Right cardiac atrium (tissue), 5 donors: ENCODE measurements around the gene NOTCH2. TPM values are rescaled to one million over a fixed set of nuclear protein-coding genes. Genes with fewer than 3 reads are reported as not detected.
"Not testable (repeated sequence)": the region's sequence is repeated elsewhere in the genome, so short reads cannot be mapped to it uniquely, and the experiment has no call there.

Experiments
- ATAC-seq, 2 donors: fragments of 200-7000 bp; cut with Tn5 transposase; one replicate each; pipeline versions ENCODE4 v1.8.0 to v1.9.1; 2020; ENCODE audit warnings: moderate library complexity in 2 of 2, mild to moderate bottlenecking in 1 of 2
- DNase-seq, 3 donors: peaks; one replicate each; pipeline ENCODE4 v3.0.0-alpha.2; 2020
- H3K27ac ChIP-seq: one replicate; pipeline ENCODE4 v1.5.1; 2013; ENCODE audit warnings: mild to moderate bottlenecking, low read length, control low read depth, moderate library complexity
- H3K27me3 ChIP-seq: one replicate; pipeline ENCODE4 v1.6.1; 2013; ENCODE audit not compliant: control insufficient read depth, insufficient read depth
- H3K4me1 ChIP-seq: one replicate; pipeline ENCODE4 v1.6.1; 2013; ENCODE audit warnings: low read length; ENCODE audit not compliant: control insufficient read depth, insufficient read depth
- H3K4me3 ChIP-seq: one replicate; pipeline ENCODE4 v1.5.1; 2013; ENCODE audit warnings: low read length, control low read depth
- H3K9me3 ChIP-seq: one replicate; pipeline ENCODE4 v1.6.1; 2013; ENCODE audit warnings: low read length; ENCODE audit not compliant: control insufficient read depth
- WGBS: extraction: QIAGEN DNeasy Blood & Tissue Kit; methylation state at CpG from one replicate; pipeline ENCODE4 v1.1.7; 2013; 5-methylcytosine and 5-hydroxymethylcytosine counted together
- intact Hi-C, 4 donors: fragments of 100-400 bp; cut with DNase I; formaldehyde crosslinking; loops; one replicate each; pipeline versions ENCODE4 v1.11.0 to v1.14.0; 2022 to 2023
- polyA plus RNA-seq: library from polyadenylated mRNA; stranded (reverse); fragments of 200-250 nt; gene quantifications from one replicate; pipeline ENCODE4 v1.2.3, GENCODE V29; 2013
- total RNA-seq, 4 donors: library from RNA; stranded (reverse); fragmentation: NEBNext Ultra II Directional; extraction: Animal tissue kit (Norgen Biotek cat#: 25700); gene quantifications; one replicate each; pipeline ENCODE4 v1.2.1, GENCODE V29; 2021
- donor health status: healthy with polysubstance abuse.
- donor health status: DM: no; HTN: yes; CAD: no.
- donor health status: DM: no; HTN: no; CAD: no.
- donor health status: DM: no; HTN: yes; CAD: no; lungs with severe emphysema.
- donor health status: DM: yes; HTN: yes; CAD: no.

The NOTCH2 gene
- total and polyA plus RNA-seq, 5 donors: 6.6 to 65.7 (median 39.2) TPM

GRCh38 chr1:120068683-120069066 is 787 bp downstream of the NOTCH2 start:
- H3K9me3 ChIP-seq, intact Hi-C loops, H3K4me1 ChIP-seq, ATAC-seq, H3K27me3 ChIP-seq: not testable (repeated sequence)
- WGBS: 0% methylated on average over 12 of the region's 28 CpGs
- peak overlapping the region; percentile 50 for H3K4me3 ChIP-seq
- peak overlapping the region; percentile 68 for H3K27ac ChIP-seq
- DNase-seq: peak in 2 of 3 donors; percentile 44 to 73

DNA sequence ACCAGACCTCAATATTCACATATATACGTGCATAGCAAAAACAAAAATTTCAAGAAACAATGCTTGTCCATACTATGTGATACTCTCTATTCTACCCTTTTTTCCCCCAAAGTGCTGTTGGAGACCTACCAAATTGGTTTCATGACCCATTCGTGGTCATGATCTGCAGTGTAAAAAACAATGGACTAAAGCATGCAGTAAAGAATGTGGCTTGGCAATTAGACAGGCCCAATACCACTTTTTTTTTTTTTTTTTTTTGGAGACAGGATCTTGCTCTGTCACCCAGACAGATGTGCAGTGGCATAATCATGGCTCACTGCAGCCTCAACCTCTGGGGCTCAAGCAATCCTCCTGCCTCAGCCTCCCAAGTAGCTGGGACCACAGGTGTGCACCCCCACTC is 21.3 kb downstream of the NOTCH2 start:
- H3K9me3 ChIP-seq, H3K27ac ChIP-seq, H3K4me1 ChIP-seq, intact Hi-C loops, H3K27me3 ChIP-seq, ATAC-seq, DNase-seq, H3K4me3 ChIP-seq: not testable (repeated sequence)
- WGBS: 46% methylated on average over 1 of the region's 2 CpGs

DNA sequence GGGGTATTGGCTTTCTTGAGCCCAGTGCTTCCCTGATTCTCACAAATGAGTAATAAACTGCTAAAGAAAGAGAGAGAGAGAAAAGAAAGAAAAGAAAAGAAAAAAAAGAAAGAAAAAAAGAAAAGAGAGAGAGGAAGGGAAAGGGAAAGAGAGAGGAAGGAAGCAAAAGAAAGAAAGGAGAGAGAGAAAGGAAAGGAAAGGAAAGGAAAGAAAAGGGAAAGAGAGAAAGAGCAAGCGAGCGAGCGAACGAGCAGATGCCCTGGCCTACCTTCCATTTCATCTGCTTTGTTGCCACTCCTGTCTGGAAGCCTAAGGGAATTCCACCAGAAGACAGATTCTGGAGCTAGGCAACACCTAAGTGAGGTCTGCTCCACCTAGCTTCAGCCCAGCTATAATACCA is 27.7 kb downstream of the NOTCH2 start:
- 92% methylated on average over 4 of the region's 4 CpGs for WGBS
- H3K9me3 ChIP-seq, ATAC-seq, intact Hi-C loops, DNase-seq, H3K4me3 ChIP-seq, H3K27me3 ChIP-seq, H3K27ac ChIP-seq, H3K4me1 ChIP-seq: not testable (repeated sequence)

- H3K4me3 ChIP-seq, H3K27ac ChIP-seq, ATAC-seq, DNase-seq, H3K27me3 ChIP-seq, H3K9me3 ChIP-seq, H3K4me1 ChIP-seq, intact Hi-C loops: not testable (repeated sequence)
- 83% methylated on average over 2 of the region's 3 CpGs for WGBS
Observed at GRCh38 chr1:120032253-120032652, 37.2 kb downstream of the NOTCH2 start.

DNA sequence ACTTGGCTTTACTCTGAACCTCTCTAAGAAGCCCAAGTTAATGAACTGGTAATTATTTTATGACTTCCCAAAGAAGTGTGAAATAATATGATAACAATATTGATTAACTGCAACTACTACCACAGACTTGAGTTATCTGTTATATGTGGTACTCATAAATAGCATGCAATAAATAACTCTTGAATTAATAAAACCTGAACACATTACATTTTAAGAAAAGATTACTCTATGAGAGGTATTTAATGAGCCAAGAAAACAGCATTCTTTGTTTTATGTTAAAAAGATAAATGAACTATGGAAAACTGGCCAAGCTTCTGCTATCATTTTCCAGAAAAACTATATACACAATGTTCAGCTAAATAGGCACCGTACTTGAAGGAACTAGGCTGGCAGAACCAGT is 45.7 kb downstream of the NOTCH2 start:
- ATAC-seq, intact Hi-C loops, H3K4me1 ChIP-seq, H3K4me3 ChIP-seq, H3K9me3 ChIP-seq, H3K27ac ChIP-seq, DNase-seq, H3K27me3 ChIP-seq: not testable (repeated sequence)
- no CpG with 5 or more reads among the region's 1 CpG for WGBS

DNA sequence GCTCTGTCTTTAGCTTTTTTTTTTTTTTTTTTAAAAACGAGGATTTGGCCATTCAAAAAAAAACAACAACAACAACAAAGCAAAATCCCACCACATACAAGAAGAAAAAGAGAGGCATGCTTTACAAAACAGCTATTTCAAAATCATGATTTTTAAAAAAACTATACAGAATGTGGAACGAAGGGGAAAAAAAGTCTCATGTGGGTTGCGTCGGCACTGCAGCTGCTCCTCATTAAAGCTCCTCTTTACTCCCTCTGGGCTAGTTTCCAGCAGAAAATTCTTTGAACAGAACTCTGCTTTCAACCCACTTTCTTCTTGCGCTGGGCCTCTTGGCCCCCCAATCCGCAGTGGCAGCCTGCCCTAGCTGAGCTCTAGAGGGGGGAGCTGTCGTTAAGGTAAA is 54.5 kb downstream of the NOTCH2 start:
- H3K27me3 ChIP-seq, H3K4me3 ChIP-seq, H3K9me3 ChIP-seq, H3K27ac ChIP-seq, ATAC-seq, H3K4me1 ChIP-seq, intact Hi-C loops: not testable (repeated sequence)
- 4% methylated on average over 7 of the region's 7 CpGs for WGBS
- peak; percentile 33 to 55 (median 49) for DNase-seq

GRCh38 chr1:120008320-120008719 is 61.1 kb downstream of the NOTCH2 start:
- intact Hi-C loops, DNase-seq, H3K9me3 ChIP-seq, H3K27me3 ChIP-seq, H3K27ac ChIP-seq, H3K4me1 ChIP-seq, ATAC-seq, H3K4me3 ChIP-seq: not testable (repeated sequence)
- 71% methylated on average over 1 of the region's 1 CpG for WGBS

DNA sequence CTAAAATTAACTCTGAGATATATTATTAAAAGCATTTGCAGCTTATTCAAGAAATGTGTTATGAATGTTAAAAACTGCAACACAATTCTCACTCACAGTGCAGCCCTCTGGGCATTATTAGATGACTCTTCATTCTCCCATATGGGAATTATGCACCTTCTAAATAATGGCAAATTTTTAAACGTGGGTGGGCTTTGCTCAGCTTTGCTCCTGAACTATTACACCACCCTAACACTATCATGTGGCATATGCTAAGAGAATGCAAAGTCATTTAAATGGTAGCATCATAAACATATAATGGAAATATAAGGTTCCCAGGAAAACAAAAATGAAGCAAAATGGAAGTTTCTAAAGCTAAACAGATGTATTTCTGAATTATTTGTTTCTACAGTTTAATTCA is 61.6 kb downstream of the NOTCH2 start:
- H3K4me3 ChIP-seq, ATAC-seq, H3K27me3 ChIP-seq, H3K4me1 ChIP-seq, H3K9me3 ChIP-seq, intact Hi-C loops, H3K27ac ChIP-seq, DNase-seq: not testable (repeated sequence)
- no CpG with 5 or more reads among the region's 1 CpG for WGBS

DNA sequence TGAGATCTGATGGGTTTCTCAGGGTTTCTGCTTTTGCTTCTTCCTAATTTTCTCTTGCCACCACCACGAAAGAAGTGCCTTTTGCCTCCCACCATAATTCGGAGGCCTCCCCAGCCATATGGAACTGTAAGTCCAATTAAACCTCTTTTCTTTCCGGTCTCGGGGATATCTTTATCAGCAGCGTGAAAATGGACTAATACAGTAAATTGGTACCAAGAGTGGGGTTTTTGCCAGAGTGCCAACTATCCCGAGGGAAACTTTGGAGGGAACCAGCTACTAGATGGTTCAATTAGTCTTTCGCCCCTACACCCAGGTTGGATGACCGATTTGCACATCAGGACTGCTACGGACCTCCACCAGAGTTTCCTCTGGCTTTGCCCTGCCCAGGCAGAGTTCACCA is 68.4 kb downstream of the NOTCH2 start:
- ATAC-seq, DNase-seq, H3K9me3 ChIP-seq, intact Hi-C loops, H3K27ac ChIP-seq, H3K4me3 ChIP-seq, H3K27me3 ChIP-seq, H3K4me1 ChIP-seq: not testable (repeated sequence)
- WGBS: 97% methylated on average over 8 of the region's 9 CpGs

GRCh38 chr1:119996731-119997312 is 72.6 kb downstream of the NOTCH2 start:
- H3K27ac ChIP-seq, intact Hi-C loops, H3K9me3 ChIP-seq, H3K4me1 ChIP-seq, H3K27me3 ChIP-seq, H3K4me3 ChIP-seq, ATAC-seq: not testable (repeated sequence)
- WGBS: 86% methylated on average over 1 of the region's 1 CpG
- peak in 1 of 3 donors; percentile 18 for DNase-seq

- H3K27ac ChIP-seq, H3K27me3 ChIP-seq, H3K4me3 ChIP-seq, ATAC-seq, H3K4me1 ChIP-seq, DNase-seq, intact Hi-C loops, H3K9me3 ChIP-seq: not testable (repeated sequence)
- 37% methylated on average over 2 of the region's 2 CpGs for WGBS
Observed at GRCh38 chr1:119995975-119996374, 73.5 kb downstream of the NOTCH2 start.
